Measurements from ENCODE around the gene MAP2K2. TPM values are rescaled to one million over a fixed set of nuclear protein-coding genes. Genes with fewer than 3 reads are reported as not detected.

The MAP2K2 gene
- total RNA-seq, 1 experiment from 2014 or later, result 177 TPM

GRCh38 chr19:4067396-4068046 lies 56.4 kb downstream of the MAP2K2 start (continued):
- TF ChIP-seq, protein P1, sequence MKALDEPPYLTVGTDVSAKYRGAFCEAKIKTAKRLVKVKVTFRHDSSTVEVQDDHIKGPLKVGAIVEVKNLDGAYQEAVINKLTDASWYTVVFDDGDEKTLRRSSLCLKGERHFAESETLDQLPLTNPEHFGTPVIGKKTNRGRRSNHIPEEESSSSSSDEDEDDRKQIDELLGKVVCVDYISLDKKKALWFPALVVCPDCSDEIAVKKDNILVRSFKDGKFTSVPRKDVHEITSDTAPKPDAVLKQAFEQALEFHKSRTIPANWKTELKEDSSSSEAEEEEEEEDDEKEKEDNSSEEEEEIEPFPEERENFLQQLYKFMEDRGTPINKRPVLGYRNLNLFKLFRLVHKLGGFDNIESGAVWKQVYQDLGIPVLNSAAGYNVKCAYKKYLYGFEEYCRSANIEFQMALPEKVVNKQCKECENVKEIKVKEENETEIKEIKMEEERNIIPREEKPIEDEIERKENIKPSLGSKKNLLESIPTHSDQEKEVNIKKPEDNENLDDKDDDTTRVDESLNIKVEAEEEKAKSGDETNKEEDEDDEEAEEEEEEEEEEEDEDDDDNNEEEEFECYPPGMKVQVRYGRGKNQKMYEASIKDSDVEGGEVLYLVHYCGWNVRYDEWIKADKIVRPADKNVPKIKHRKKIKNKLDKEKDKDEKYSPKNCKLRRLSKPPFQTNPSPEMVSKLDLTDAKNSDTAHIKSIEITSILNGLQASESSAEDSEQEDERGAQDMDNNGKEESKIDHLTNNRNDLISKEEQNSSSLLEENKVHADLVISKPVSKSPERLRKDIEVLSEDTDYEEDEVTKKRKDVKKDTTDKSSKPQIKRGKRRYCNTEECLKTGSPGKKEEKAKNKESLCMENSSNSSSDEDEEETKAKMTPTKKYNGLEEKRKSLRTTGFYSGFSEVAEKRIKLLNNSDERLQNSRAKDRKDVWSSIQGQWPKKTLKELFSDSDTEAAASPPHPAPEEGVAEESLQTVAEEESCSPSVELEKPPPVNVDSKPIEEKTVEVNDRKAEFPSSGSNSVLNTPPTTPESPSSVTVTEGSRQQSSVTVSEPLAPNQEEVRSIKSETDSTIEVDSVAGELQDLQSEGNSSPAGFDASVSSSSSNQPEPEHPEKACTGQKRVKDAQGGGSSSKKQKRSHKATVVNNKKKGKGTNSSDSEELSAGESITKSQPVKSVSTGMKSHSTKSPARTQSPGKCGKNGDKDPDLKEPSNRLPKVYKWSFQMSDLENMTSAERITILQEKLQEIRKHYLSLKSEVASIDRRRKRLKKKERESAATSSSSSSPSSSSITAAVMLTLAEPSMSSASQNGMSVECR (CRISPR knock-in tag; IDR thresholded peaks at IDR 0.05; ENCODE audit: borderline replicate concordance), result no peak
- TF ChIP-seq TCF7 (CRISPR knock-in tag; IDR thresholded peaks at IDR 0.05; ENCODE audit: low read depth), result no peak
- TF ChIP-seq ZNF281 (CRISPR knock-in tag; IDR thresholded peaks at IDR 0.05), result no peak
- no peak for TF ChIP-seq NFE2L1 (CRISPR knock-in tag; IDR thresholded peaks at IDR 0.05)
- TF ChIP-seq, protein P2, sequence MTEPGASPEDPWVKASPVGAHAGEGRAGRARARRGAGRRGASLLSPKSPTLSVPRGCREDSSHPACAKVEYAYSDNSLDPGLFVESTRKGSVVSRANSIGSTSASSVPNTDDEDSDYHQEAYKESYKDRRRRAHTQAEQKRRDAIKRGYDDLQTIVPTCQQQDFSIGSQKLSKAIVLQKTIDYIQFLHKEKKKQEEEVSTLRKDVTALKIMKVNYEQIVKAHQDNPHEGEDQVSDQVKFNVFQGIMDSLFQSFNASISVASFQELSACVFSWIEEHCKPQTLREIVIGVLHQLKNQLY (CRISPR knock-in tag; IDR thresholded peaks at IDR 0.05), result no peak

- Mint-ChIP-seq H3K4me3 (peak within 1 kb of the TSS; percentile 56), H3K4me1 (peaks cover 23% of the 10 kb centered on the region), H3K9me3 (no peaks in the 10 kb centered on the region), H3K36me3 (no peaks in the 10 kb centered on the region), H3K27ac (no peak within 1 kb of the TSS), H3K27me3 (ENCODE audit: low read depth) (peaks cover 30% of the 10 kb centered on the region)
- 0 out of 2 replicates have a peak, but pooled peaks have one; percentile 33 for TF ChIP-seq KAT7 (CRISPR knock-in tag; IDR thresholded peaks at IDR 0.05; ENCODE audit: borderline replicate concordance)
- no peak for TF ChIP-seq FOXP1 (CRISPR knock-in tag; IDR thresholded peaks at IDR 0.05; ENCODE audit: borderline replicate concordance)
- POLR2A ChIA-PET, result interaction anchor here (1.0 kb wide), 1 partner anchor 32 kb away, joined by 3 read pairs; no protein-coding TSS in a partner anchor
- ATAC-seq (peak; percentile 3; the same call in 1 of the 2 replicates), DNase-seq (ENCODE audit: low spot score) (peak; percentile 64)
- CTCF ChIA-PET, result interaction anchor here (0.6 to 1.5 kb wide), 8 partner anchors 59 to 991 kb away, joined by 3 to 10 read pairs (median 4); partner anchors contain the start of gene PIAS4
Measured at GRCh38 chr19:4066682-4067395, 57.1 kb downstream of the MAP2K2 start, which contains the start of gene ZBTB7A. ZBTB7A (minus strand) TSS chr19:4066899; CDS start chr19:4055232, 11,667 bp downstream.

DNA sequence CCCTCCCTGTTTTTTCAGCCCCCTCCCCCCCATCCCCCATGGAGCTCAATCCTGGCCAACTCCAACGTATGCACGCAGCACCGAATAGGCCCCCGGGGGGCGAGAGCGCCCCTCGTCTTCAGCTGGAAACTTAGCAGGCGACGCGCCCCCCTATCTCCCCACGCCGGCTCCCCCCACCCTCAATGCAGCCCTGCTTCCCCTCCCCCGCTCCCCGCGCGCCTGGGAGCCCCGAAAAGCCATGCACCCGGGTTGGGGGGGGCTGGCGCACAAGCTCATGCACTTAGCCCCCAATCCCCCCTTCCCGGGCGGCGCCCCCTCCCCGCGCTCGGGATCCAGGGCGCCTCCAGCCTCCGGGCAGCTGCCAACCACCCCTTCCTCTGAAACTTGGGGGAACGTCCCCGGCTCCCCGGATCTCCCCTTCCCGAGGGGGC lies 57.7 kb downstream of the MAP2K2 start:
- Mint-ChIP-seq H3K36me3 (no peaks in the 10 kb centered on the region), H3K9me3 (no peaks in the 10 kb centered on the region), H3K27ac (no peak overlapping the region), H3K4me3 (peak overlapping the region; percentile 43), H3K27me3 (ENCODE audit: low read depth) (peaks cover 27% of the 10 kb centered on the region), H3K4me1 (peaks cover 23% of the 10 kb centered on the region)
- ATAC-seq (no peak), DNase-seq (ENCODE audit: low spot score) (no peak)
- TF ChIP-seq ETV6 (CRISPR knock-in tag; IDR thresholded peaks at IDR 0.05) (no peak), ZNF671 (CRISPR knock-in tag; IDR thresholded peaks at IDR 0.05) (no peak), FOXP1 (CRISPR knock-in tag; IDR thresholded peaks at IDR 0.05; ENCODE audit: borderline replicate concordance) (no peak), IRF1 (CRISPR knock-in tag; IDR thresholded peaks at IDR 0.05) (no peak)
- ChIA-PET POLR2A (interaction anchor here (0.5 to 1.0 kb wide), 3 partner anchors 32 to 95 kb away, joined by 3 to 4 read pairs (median 3); partner anchors contain the start of gene DAPK3), CTCF (interaction anchor here (0.6 to 1.5 kb wide), 7 partner anchors 21 to 228 kb away, joined by 3 to 10 read pairs (median 4); partner anchors contain the start of gene PIAS4)
